ENCODE results near the gene PLCD1. TPM values are rescaled to one million over a fixed set of nuclear protein-coding genes. Genes with fewer than 3 reads are reported as not detected.

PLCD1 gene
- total RNA-seq, 5 donors from 2014 or later (not counting 1 experiment from before 2014, with no cell fraction given): 31.3 to 91.0 (median 75.7) TPM

GRCh38 chr3:37968813-37969595, 60.4 kb downstream of the PLCD1 start:
- Mint-ChIP-seq H3K9me3 (no peaks in the 10 kb centered on the region), H3K4me1 (no peaks in the 10 kb centered on the region), H3K27me3 (no peaks in the 10 kb centered on the region), H3K27ac (no peak overlapping the region), H3K36me3 (no peaks in the 10 kb centered on the region), H3K4me3 (no peak overlapping the region)
- ChIA-PET CTCF (interaction anchor here (0.6 to 5.8 kb wide), 7 partner anchors 8 to 114 kb away, joined by 3 to 53 read pairs (median 3); no protein-coding TSS in a partner anchor), POLR2A (no interaction called here)
- no peaks in the 10 kb centered on the region for H3K9me3 ChIP-seq
- DNase-seq (no peak), ATAC-seq (replicated peaks in 1 of 4) (no peak)
- H3K4me1 ChIP-seq (ENCODE audit: control insufficient read depth in 1 of 2, extremely low read depth in 1 of 2, insufficient read depth in 2 of 2, low read length in 2 of 2): peaks cover 0 to 3% of the 10 kb centered on the region in 2 experiments
- H3K4me3 ChIP-seq (ENCODE audit: control insufficient read depth in 1 of 2, extremely low read depth in 1 of 2, low read length in 1 of 2): no peak overlapping the region
- no peaks in the 10 kb centered on the region for H3K36me3 ChIP-seq (ENCODE audit: control insufficient read depth in 2 of 2, extremely low read depth in 1 of 2, insufficient read depth in 1 of 2, low read length in 1 of 2)
- 93% methylated on average over 12 of the region's 15 CpGs for WGBS (ENCODE audit: insufficient coverage)
- no peak overlapping the region for H3K27ac ChIP-seq (ENCODE audit: low read length)
- peaks cover 0 to 4% of the 10 kb centered on the region in 2 experiments for H3K27me3 ChIP-seq (replicated peaks in 1 of 2; ENCODE audit: control insufficient read depth in 2 of 2, extremely low read depth in 1 of 2, insufficient read depth in 2 of 2, low read length in 1 of 2)

GRCh38 chr3:37968199-37968598, 61.2 kb downstream of the PLCD1 start:
- ATAC-seq (replicated peaks in 1 of 4): no peak
- ChIA-PET CTCF (interaction anchor here (0.7 to 5.8 kb wide), 7 partner anchors 13 to 116 kb away, joined by 3 to 53 read pairs (median 5); no protein-coding TSS in a partner anchor), POLR2A (no interaction called here)
- Histone ChIP-seq H3K4me3 (ENCODE audit: control insufficient read depth in 1 of 2, extremely low read depth in 1 of 2, low read length in 1 of 2) (no peak overlapping the region), H3K36me3 (ENCODE audit: control insufficient read depth in 2 of 2, extremely low read depth in 1 of 2, insufficient read depth in 1 of 2, low read length in 1 of 2) (no peaks in the 10 kb centered on the region), H3K4me1 (ENCODE audit: control insufficient read depth in 1 of 2, extremely low read depth in 1 of 2, insufficient read depth in 2 of 2, low read length in 2 of 2) (peaks cover 0 to 3% of the 10 kb centered on the region in 2 experiments), H3K27me3 (replicated peaks in 1 of 2; ENCODE audit: control insufficient read depth in 2 of 2, extremely low read depth in 1 of 2, insufficient read depth in 2 of 2, low read length in 1 of 2) (peaks cover 0 to 4% of the 10 kb centered on the region in 2 experiments), H3K9me3 (no peaks in the 10 kb centered on the region), H3K27ac (ENCODE audit: low read length) (no peak overlapping the region)
- Mint-ChIP-seq H3K4me1 (peaks cover under 1 to 3% (median 2%) of the 10 kb centered on the region in 3 donors), H3K9me3 (no peaks in the 10 kb centered on the region), H3K27ac (no peak overlapping the region), H3K36me3 (no peaks in the 10 kb centered on the region), H3K27me3 (no peaks in the 10 kb centered on the region), H3K4me3 (no peak overlapping the region)
- DNase-seq: no peak
- WGBS (ENCODE audit: insufficient coverage): no CpG with 5 or more reads among the region's 9 CpGs

GRCh38 chr3:37967260-37967881, 62.1 kb downstream of the PLCD1 start:
- ChIA-PET POLR2A (no interaction called here), CTCF (interaction anchor here (0.6 to 5.8 kb wide), 10 partner anchors 11 to 115 kb away, joined by 3 to 53 read pairs (median 5); no protein-coding TSS in a partner anchor)
- DNase-seq (peak in 34 of 35 experiments; percentile 11 to 72 (median 48)), ATAC-seq (replicated peaks in 1 of 4) (peak; percentile 70 to 83 (median 80))
- Mint-ChIP-seq H3K27me3 (no peaks in the 10 kb centered on the region), H3K4me3 (no peak overlapping the region), H3K9me3 (no peaks in the 10 kb centered on the region), H3K36me3 (no peaks in the 10 kb centered on the region), H3K27ac (no peak overlapping the region), H3K4me1 (peaks cover 4 to 7% (median 5%) of the 10 kb centered on the region in 3 donors)
- Histone ChIP-seq H3K27ac (ENCODE audit: low read length) (no peak overlapping the region), H3K4me1 (ENCODE audit: control insufficient read depth in 1 of 2, extremely low read depth in 1 of 2, insufficient read depth in 2 of 2, low read length in 2 of 2) (peaks cover 0 to 3% of the 10 kb centered on the region in 2 experiments), H3K36me3 (ENCODE audit: control insufficient read depth in 2 of 2, extremely low read depth in 1 of 2, insufficient read depth in 1 of 2, low read length in 1 of 2) (no peaks in the 10 kb centered on the region), H3K4me3 (ENCODE audit: control insufficient read depth in 1 of 2, extremely low read depth in 1 of 2, low read length in 1 of 2) (no peak overlapping the region), H3K27me3 (replicated peaks in 1 of 2; ENCODE audit: control insufficient read depth in 2 of 2, extremely low read depth in 1 of 2, insufficient read depth in 2 of 2, low read length in 1 of 2) (peaks cover 0 to 4% of the 10 kb centered on the region in 2 experiments), H3K9me3 (no peaks in the 10 kb centered on the region)
- 33% methylated on average over 5 of the region's 7 CpGs for WGBS (ENCODE audit: insufficient coverage)

GRCh38 chr3:37964716-37965115, 64.7 kb downstream of the PLCD1 start:
- no peak for ATAC-seq (replicated peaks in 1 of 4)
- peaks cover 0 to 3% of the 10 kb centered on the region in 2 experiments for H3K4me1 ChIP-seq (ENCODE audit: control insufficient read depth in 1 of 2, extremely low read depth in 1 of 2, insufficient read depth in 2 of 2, low read length in 2 of 2)
- DNase-seq: no peak
- no peaks in the 10 kb centered on the region for H3K9me3 Mint-ChIP-seq
- ChIA-PET CTCF (interaction anchor here (0.6 to 2.1 kb wide), 6 partner anchors 9 to 1163 kb away, joined by 3 to 8 read pairs (median 3); no protein-coding TSS in a partner anchor), POLR2A (no interaction called here)
- H3K27ac ChIP-seq (ENCODE audit: low read length): no peak overlapping the region
- H3K4me1 Mint-ChIP-seq: peaks cover 4 to 7% (median 5%) of the 10 kb centered on the region in 3 donors
- no peak overlapping the region for H3K4me3 ChIP-seq (ENCODE audit: control insufficient read depth in 1 of 2, extremely low read depth in 1 of 2, low read length in 1 of 2)
- no peak overlapping the region for H3K27ac Mint-ChIP-seq
- WGBS (ENCODE audit: insufficient coverage): no CpG with 5 or more reads among the region's 1 CpG
- no peaks in the 10 kb centered on the region for H3K36me3 Mint-ChIP-seq
- peaks cover 0 to 4% of the 10 kb centered on the region in 2 experiments for H3K27me3 ChIP-seq (replicated peaks in 1 of 2; ENCODE audit: control insufficient read depth in 2 of 2, extremely low read depth in 1 of 2, insufficient read depth in 2 of 2, low read length in 1 of 2)
- H3K4me3 Mint-ChIP-seq: no peak overlapping the region
- no peaks in the 10 kb centered on the region for H3K9me3 ChIP-seq
- H3K36me3 ChIP-seq (ENCODE audit: control insufficient read depth in 2 of 2, extremely low read depth in 1 of 2, insufficient read depth in 1 of 2, low read length in 1 of 2): no peaks in the 10 kb centered on the region
- no peaks in the 10 kb centered on the region for H3K27me3 Mint-ChIP-seq

- H3K4me1 ChIP-seq (ENCODE audit: control insufficient read depth in 1 of 2, extremely low read depth in 1 of 2, insufficient read depth in 2 of 2, low read length in 2 of 2): peaks cover 0 to 3% of the 10 kb centered on the region in 2 experiments
- no CpG with 5 or more reads among the region's 3 CpGs for WGBS (ENCODE audit: insufficient coverage)
- no peak overlapping the region for H3K4me3 ChIP-seq (ENCODE audit: control insufficient read depth in 1 of 2, extremely low read depth in 1 of 2, low read length in 1 of 2)
- H3K9me3 ChIP-seq: no peaks in the 10 kb centered on the region
- Mint-ChIP-seq H3K4me3 (no peak overlapping the region), H3K9me3 (no peaks in the 10 kb centered on the region), H3K36me3 (no peaks in the 10 kb centered on the region), H3K27ac (no peak overlapping the region), H3K4me1 (peaks cover 4 to 7% (median 5%) of the 10 kb centered on the region in 3 donors), H3K27me3 (no peaks in the 10 kb centered on the region)
- ChIA-PET POLR2A (interaction anchor here in 1 of 2 donors (0.6 kb wide), 1 partner anchor 131 kb away, joined by 6 read pairs; no protein-coding TSS in a partner anchor), CTCF (interaction anchor here (0.5 to 2.1 kb wide), 8 partner anchors 10 to 1163 kb away, joined by 3 to 8 read pairs (median 3); no protein-coding TSS in a partner anchor)
- H3K27ac ChIP-seq (ENCODE audit: low read length): no peak overlapping the region
- no peak for DNase-seq
- no peaks in the 10 kb centered on the region for H3K36me3 ChIP-seq (ENCODE audit: control insufficient read depth in 2 of 2, extremely low read depth in 1 of 2, insufficient read depth in 1 of 2, low read length in 1 of 2)
- ATAC-seq (replicated peaks in 1 of 4): no peak
- H3K27me3 ChIP-seq (replicated peaks in 1 of 2; ENCODE audit: control insufficient read depth in 2 of 2, extremely low read depth in 1 of 2, insufficient read depth in 2 of 2, low read length in 1 of 2): peaks cover 0 to 4% of the 10 kb centered on the region in 2 experiments
Observed at GRCh38 chr3:37964146-37964545, 65.3 kb downstream of the PLCD1 start.

GRCh38 chr3:37963635-37964034, 65.8 kb downstream of the PLCD1 start:
- H3K9me3 ChIP-seq: no peaks in the 10 kb centered on the region
- WGBS (ENCODE audit: insufficient coverage): no CpG with 5 or more reads among the region's 3 CpGs
- H3K27me3 ChIP-seq (replicated peaks in 1 of 2; ENCODE audit: control insufficient read depth in 2 of 2, extremely low read depth in 1 of 2, insufficient read depth in 2 of 2, low read length in 1 of 2): peaks cover 0 to 4% of the 10 kb centered on the region in 2 experiments
- DNase-seq: no peak
- Mint-ChIP-seq H3K4me3 (no peak overlapping the region), H3K36me3 (no peaks in the 10 kb centered on the region), H3K27ac (no peak overlapping the region), H3K27me3 (no peaks in the 10 kb centered on the region), H3K4me1 (peaks cover 4 to 7% (median 5%) of the 10 kb centered on the region in 3 donors), H3K9me3 (no peaks in the 10 kb centered on the region)
- H3K27ac ChIP-seq (ENCODE audit: low read length): no peak overlapping the region
- POLR2A ChIA-PET: interaction anchor here in 1 of 2 donors (0.6 kb wide), 1 partner anchor 131 kb away, joined by 6 read pairs; no protein-coding TSS in a partner anchor
- ATAC-seq (replicated peaks in 1 of 4): no peak
- H3K4me3 ChIP-seq (ENCODE audit: control insufficient read depth in 1 of 2, extremely low read depth in 1 of 2, low read length in 1 of 2): no peak overlapping the region
- CTCF ChIA-PET: interaction anchor here (0.7 to 2.1 kb wide), 3 partner anchors 10 to 34 kb away, joined by 4 to 8 read pairs (median 6); no protein-coding TSS in a partner anchor
- H3K4me1 ChIP-seq (ENCODE audit: control insufficient read depth in 1 of 2, extremely low read depth in 1 of 2, insufficient read depth in 2 of 2, low read length in 2 of 2): peaks cover 0 to 3% of the 10 kb centered on the region in 2 experiments
- H3K36me3 ChIP-seq (ENCODE audit: control insufficient read depth in 2 of 2, extremely low read depth in 1 of 2, insufficient read depth in 1 of 2, low read length in 1 of 2): no peaks in the 10 kb centered on the region

All from T-cell (primary cell).